Activated effector memory CD4-positive, alpha-beta T cell treated with anti-CD3 and anti-CD28 coated beads, Interleukin-2, amount 50 U/mL, for 16 hours (primary cell): ENCODE data around the gene FBXO34.

Source experiments
- DNase-seq: peaks from one replicate; pipeline ENCODE4 v3.0.0-alpha.2; 2020

Gene FBXO34

GRCh38 chr14:55270832-55271571, at the start of gene FBXO34:
Gene FBXO34, plus strand, starts transcription at chr14:55271421. Its CDS starts 78,970 bp downstream, at chr14:55350391.
- peak; percentile 100 for DNase-seq

GRCh38 chr14:55221968-55222367, 49.3 kb upstream of the FBXO34 start:
- no peak for DNase-seq

GRCh38 chr14:55223364-55223763, 47.9 kb upstream of the FBXO34 start:
- no peak for DNase-seq

GRCh38 chr14:55228261-55228660, 43.0 kb upstream of the FBXO34 start:
- no peak for DNase-seq

GRCh38 chr14:55233591-55233990, 37.6 kb upstream of the FBXO34 start:
- no peak for DNase-seq

GRCh38 chr14:55238019-55238680, 33.1 kb upstream of the FBXO34 start:
- DNase-seq, result no peak

- no peak for DNase-seq
Observed at GRCh38 chr14:55239320-55239719, 31.9 kb upstream of the FBXO34 start.

- DNase-seq, result no peak
Observed at GRCh38 chr14:55240526-55241178, 30.6 kb upstream of the FBXO34 start.

GRCh38 chr14:55241673-55242072, 29.5 kb upstream of the FBXO34 start:
- DNase-seq, result no peak

GRCh38 chr14:55243386-55243785, 27.8 kb upstream of the FBXO34 start:
- no peak for DNase-seq

- DNase-seq, result no peak
Observed at GRCh38 chr14:55243813-55244212, 27.4 kb upstream of the FBXO34 start.

GRCh38 chr14:55245657-55246268, 25.5 kb upstream of the FBXO34 start:
- DNase-seq, result no peak

- DNase-seq, result no peak
Observed at GRCh38 chr14:55248411-55248810, 22.8 kb upstream of the FBXO34 start.

GRCh38 chr14:55249423-55249822, 21.8 kb upstream of the FBXO34 start:
- no peak for DNase-seq

GRCh38 chr14:55253276-55253675, 17.9 kb upstream of the FBXO34 start:
- DNase-seq, result no peak

GRCh38 chr14:55254581-55254980, 16.6 kb upstream of the FBXO34 start:
- no peak for DNase-seq

- DNase-seq, result no peak
Observed at GRCh38 chr14:55255979-55256378, 15.2 kb upstream of the FBXO34 start.

- no peak for DNase-seq
Observed at GRCh38 chr14:55256586-55256985, 14.6 kb upstream of the FBXO34 start.

GRCh38 chr14:55265197-55265596, 6.0 kb upstream of the FBXO34 start:
- no peak for DNase-seq

- DNase-seq, result no peak
Observed at GRCh38 chr14:55267820-55268219, 3.4 kb upstream of the FBXO34 start.

GRCh38 chr14:55271572-55272298, 514 bp downstream of the FBXO34 start:
- peak; percentile 83 for DNase-seq

GRCh38 chr14:55272387-55272786, 1.2 kb downstream of the FBXO34 start:
- no peak for DNase-seq

GRCh38 chr14:55272922-55273321, 1.7 kb downstream of the FBXO34 start:
- DNase-seq, result no peak
